SK-N-SH treated with all-trans-retinoic acid at 6 μM for 48 hours (cell line): ENCODE measurements around the gene NME7.

ENCODE experiments used
- ATAC-seq: fragments of 200-7000 bp; cut with Tn5 transposase; 3 replicates; pipeline ENCODE4 v1.9.1; 2020; ENCODE audit warnings: mild to moderate bottlenecking, moderate library complexity
- ARNTL ChIP-seq: fragments of 450-650 bp; formaldehyde crosslinking; IDR thresholded peaks from 2 replicates; pipeline ENCODE4 v1.5.0; 2020; ENCODE audit warnings: low read depth, mild to moderate bottlenecking, moderate library complexity, borderline replicate concordance
- BACH2 ChIP-seq: fragments of 250-450 bp; sonication (Bioruptor Pico); IDR thresholded peaks from 2 replicates; pipeline ENCODE4 v1.9.0; 2021; ENCODE audit warnings: mild to moderate bottlenecking, borderline replicate concordance
- CSDC2 ChIP-seq: fragments of 250-450 bp; sonication (Bioruptor Pico); IDR thresholded peaks from 2 replicates; pipeline ENCODE4 v1.5.0; 2020; ENCODE audit warnings: mild to moderate bottlenecking, moderate library complexity
- ESRRG ChIP-seq: fragments of 250-450 bp; sonication (Bioruptor Pico); IDR thresholded peaks from 2 replicates; pipeline ENCODE4 v1.6.1; 2021; ENCODE audit warnings: mild to moderate bottlenecking
- GLIS3 ChIP-seq: fragments of 250-450 bp; sonication (Bioruptor Pico); IDR thresholded peaks from 2 replicates; pipeline ENCODE4 v1.5.0; 2020; ENCODE audit warnings: mild to moderate bottlenecking, moderate library complexity
- ISL1 ChIP-seq: fragments of 250-450 bp; sonication (Bioruptor Pico); IDR thresholded peaks from 2 replicates; pipeline ENCODE4 v2.1.2; 2022; ENCODE audit warnings: mild to moderate bottlenecking, moderate library complexity
- OSR1 ChIP-seq: fragments of 250-450 bp; sonication (Bioruptor Pico); IDR thresholded peaks from 2 replicates; pipeline ENCODE4 v1.8.0; 2022; ENCODE audit warnings: moderate library complexity, mild to moderate bottlenecking, inconsistent platforms
- PPARA ChIP-seq: fragments of 250-450 bp; sonication (Bioruptor Pico); IDR thresholded peaks from 2 replicates; pipeline ENCODE4 v1.5.0; 2020; ENCODE audit warnings: mild to moderate bottlenecking, borderline replicate concordance
- RARB ChIP-seq: fragments of 250-450 bp; sonication (Bioruptor Pico); IDR thresholded peaks from 2 replicates; pipeline ENCODE4 v1.8.0; 2021; ENCODE audit warnings: mild to moderate bottlenecking, moderate library complexity
- SNAI2 ChIP-seq: fragments of 250-450 bp; sonication (Bioruptor Pico); IDR thresholded peaks from 2 replicates; pipeline ENCODE4 v1.5.0; 2020; ENCODE audit warnings: mild to moderate bottlenecking, moderate library complexity
- TCF4 ChIP-seq: fragments of 250-450 bp; sonication (Bioruptor Pico); IDR thresholded peaks from 2 replicates; pipeline ENCODE4 v1.8.0; 2021; ENCODE audit warnings: mild to moderate bottlenecking, moderate library complexity, borderline replicate concordance
- TOX ChIP-seq: fragments of 250-450 bp; sonication (Bioruptor Pico); IDR thresholded peaks from 2 replicates; pipeline ENCODE4 v1.8.0; 2021; ENCODE audit warnings: mild to moderate bottlenecking, moderate library complexity, borderline replicate concordance
- ZC3H10 ChIP-seq: fragments of 250-450 bp; sonication (Bioruptor Pico); IDR thresholded peaks from 2 replicates; pipeline ENCODE4 v1.5.1; 2021; ENCODE audit warnings: mild to moderate bottlenecking, moderate library complexity
- ZFP3 ChIP-seq: fragments of 250-450 bp; sonication (Bioruptor Pico); IDR thresholded peaks from 2 replicates; pipeline ENCODE4 v1.5.0; 2020; ENCODE audit warnings: mild to moderate bottlenecking, moderate library complexity
- ZFP30 ChIP-seq: fragments of 450-650 bp; formaldehyde crosslinking; IDR thresholded peaks from 2 replicates; pipeline ENCODE4 v1.5.0; 2022; ENCODE audit warnings: mild to moderate bottlenecking, moderate library complexity
- ZNF565 ChIP-seq: fragments of 450-650 bp; formaldehyde crosslinking; conservative IDR thresholded peaks from 2 replicates; pipeline ENCODE4 v1.5.0; 2020; ENCODE audit warnings: low read depth, mild to moderate bottlenecking, moderate library complexity
- ZNF70 ChIP-seq: fragments of 450-650 bp; formaldehyde crosslinking; IDR thresholded peaks from 2 replicates; pipeline ENCODE4 v1.5.0; 2020; ENCODE audit warnings: mild to moderate bottlenecking, moderate library complexity
- ZNF8 ChIP-seq: fragments of 450-650 bp; formaldehyde crosslinking; IDR thresholded peaks from 2 replicates; pipeline ENCODE4 v1.5.0; 2020; ENCODE audit warnings: mild to moderate bottlenecking, moderate library complexity
- TF ChIP-seq, protein P1 (sequence below): fragments of 250-450 bp; sonication (Bioruptor Pico); IDR thresholded peaks from 2 replicates; pipeline ENCODE4 v1.5.1; 2020; ENCODE audit warnings: low read depth, mild to moderate bottlenecking, moderate library complexity
- TF ChIP-seq, protein P2 (sequence below): fragments of 250-450 bp; sonication (Bioruptor Pico); IDR thresholded peaks from 2 replicates; pipeline ENCODE4 v1.5.0; 2020; ENCODE audit warnings: mild to moderate bottlenecking, moderate library complexity
- TF ChIP-seq, protein P3 (sequence below): fragments of 250-450 bp; sonication (Bioruptor Pico); IDR thresholded peaks from 2 replicates; pipeline ENCODE4 v1.5.1; 2021; ENCODE audit warnings: mild to moderate bottlenecking, moderate library complexity
- TF ChIP-seq, protein P4 (sequence below): fragments of 250-450 bp; sonication (Bioruptor Pico); IDR thresholded peaks from 2 replicates; pipeline ENCODE4 v1.8.0; 2020; ENCODE audit warnings: mild to moderate bottlenecking, moderate library complexity, borderline replicate concordance

NME7 gene

DNA sequence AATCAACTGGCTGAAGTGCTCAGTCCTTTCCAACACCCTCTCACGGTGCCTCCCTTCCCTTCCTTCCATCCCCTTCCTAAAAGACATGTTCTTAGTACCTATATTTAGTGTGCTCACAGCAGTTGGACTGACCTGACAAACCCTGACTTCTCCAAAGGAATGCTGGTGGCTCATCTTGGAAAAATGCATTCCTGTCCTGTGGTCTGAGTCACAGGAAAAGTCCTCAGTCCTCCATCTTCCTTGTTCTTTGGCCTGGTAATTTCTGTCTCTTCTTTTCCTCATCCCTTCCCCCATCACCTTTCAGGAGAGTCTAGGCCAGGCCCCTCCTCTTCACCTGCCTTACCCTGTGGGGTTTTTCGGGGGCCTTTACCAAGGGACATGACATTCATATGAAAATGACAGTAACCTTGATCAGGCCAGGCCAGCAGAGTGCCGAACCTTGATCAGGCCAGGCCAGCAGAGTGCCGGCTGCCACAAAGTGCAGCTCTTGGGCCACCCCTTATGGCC lies 253.9 kb downstream of the NME7 start:
- peak; percentile 45; the same call in 1 of the 2 replicates for TF ChIP-seq ZC3H10 (CRISPR knock-in tag)
- TF ChIP-seq ZNF565 (CRISPR knock-in tag), result no peak
- peak; percentile 80; the same call in 1 of the 2 replicates for TF ChIP-seq OSR1 (CRISPR knock-in tag)
- TF ChIP-seq ARNTL (CRISPR knock-in tag), result no peak
- TF ChIP-seq, protein P1, sequence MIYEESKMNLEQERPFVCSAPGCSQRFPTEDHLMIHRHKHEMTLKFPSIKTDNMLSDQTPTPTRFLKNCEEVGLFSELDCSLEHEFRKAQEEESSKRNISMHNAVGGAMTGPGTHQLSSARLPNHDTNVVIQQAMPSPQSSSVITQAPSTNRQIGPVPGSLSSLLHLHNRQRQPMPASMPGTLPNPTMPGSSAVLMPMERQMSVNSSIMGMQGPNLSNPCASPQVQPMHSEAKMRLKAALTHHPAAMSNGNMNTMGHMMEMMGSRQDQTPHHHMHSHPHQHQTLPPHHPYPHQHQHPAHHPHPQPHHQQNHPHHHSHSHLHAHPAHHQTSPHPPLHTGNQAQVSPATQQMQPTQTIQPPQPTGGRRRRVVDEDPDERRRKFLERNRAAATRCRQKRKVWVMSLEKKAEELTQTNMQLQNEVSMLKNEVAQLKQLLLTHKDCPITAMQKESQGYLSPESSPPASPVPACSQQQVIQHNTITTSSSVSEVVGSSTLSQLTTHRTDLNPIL (CRISPR knock-in tag), result no peak
- TF ChIP-seq, all 23 proteins: peak for 2
- peak; percentile 72 for ATAC-seq

- TF ChIP-seq GLIS3 (CRISPR knock-in tag) (no peak), ZFP30 (CRISPR knock-in tag) (no peak), ZC3H10 (CRISPR knock-in tag) (no peak), ZNF565 (CRISPR knock-in tag) (no peak)
- no peak for ATAC-seq
These were observed 255.4 kb downstream of the NME7 start for GRCh38 chr1:169112241-169112640.

DNA sequence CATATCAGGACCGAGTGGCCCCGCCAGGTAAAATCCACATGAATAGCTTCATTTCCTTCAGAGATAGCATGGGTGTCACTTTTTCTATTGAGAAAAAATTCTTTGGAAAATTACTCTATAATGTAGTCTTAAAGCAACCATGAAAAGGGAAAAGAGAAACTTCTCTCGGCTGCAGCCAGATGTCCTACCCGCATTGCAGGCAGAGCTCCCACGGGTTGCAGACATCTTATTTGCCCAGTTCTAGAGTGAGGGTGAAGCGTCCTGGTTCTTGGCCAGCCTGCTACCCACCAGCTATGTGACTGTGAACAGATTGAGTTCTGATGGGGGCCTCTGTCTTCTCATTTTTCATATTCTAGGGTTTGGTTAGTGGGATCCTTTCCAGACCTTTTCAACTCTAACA lies 256.1 kb downstream of the NME7 start:
- no peak for TF ChIP-seq ZFP3 (CRISPR knock-in tag)
- TF ChIP-seq, protein P2, sequence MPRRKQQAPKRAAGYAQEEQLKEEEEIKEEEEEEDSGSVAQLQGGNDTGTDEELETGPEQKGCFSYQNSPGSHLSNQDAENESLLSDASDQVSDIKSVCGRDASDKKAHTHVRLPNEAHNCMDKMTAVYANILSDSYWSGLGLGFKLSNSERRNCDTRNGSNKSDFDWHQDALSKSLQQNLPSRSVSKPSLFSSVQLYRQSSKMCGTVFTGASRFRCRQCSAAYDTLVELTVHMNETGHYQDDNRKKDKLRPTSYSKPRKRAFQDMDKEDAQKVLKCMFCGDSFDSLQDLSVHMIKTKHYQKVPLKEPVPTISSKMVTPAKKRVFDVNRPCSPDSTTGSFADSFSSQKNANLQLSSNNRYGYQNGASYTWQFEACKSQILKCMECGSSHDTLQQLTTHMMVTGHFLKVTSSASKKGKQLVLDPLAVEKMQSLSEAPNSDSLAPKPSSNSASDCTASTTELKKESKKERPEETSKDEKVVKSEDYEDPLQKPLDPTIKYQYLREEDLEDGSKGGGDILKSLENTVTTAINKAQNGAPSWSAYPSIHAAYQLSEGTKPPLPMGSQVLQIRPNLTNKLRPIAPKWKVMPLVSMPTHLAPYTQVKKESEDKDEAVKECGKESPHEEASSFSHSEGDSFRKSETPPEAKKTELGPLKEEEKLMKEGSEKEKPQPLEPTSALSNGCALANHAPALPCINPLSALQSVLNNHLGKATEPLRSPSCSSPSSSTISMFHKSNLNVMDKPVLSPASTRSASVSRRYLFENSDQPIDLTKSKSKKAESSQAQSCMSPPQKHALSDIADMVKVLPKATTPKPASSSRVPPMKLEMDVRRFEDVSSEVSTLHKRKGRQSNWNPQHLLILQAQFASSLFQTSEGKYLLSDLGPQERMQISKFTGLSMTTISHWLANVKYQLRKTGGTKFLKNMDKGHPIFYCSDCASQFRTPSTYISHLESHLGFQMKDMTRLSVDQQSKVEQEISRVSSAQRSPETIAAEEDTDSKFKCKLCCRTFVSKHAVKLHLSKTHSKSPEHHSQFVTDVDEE, result no peak
- no peak for TF ChIP-seq CSDC2 (CRISPR knock-in tag)
- no peak for TF ChIP-seq TOX (CRISPR knock-in tag)
- TF ChIP-seq ISL1 (CRISPR knock-in tag), result no peak
- TF ChIP-seq, protein P3, sequence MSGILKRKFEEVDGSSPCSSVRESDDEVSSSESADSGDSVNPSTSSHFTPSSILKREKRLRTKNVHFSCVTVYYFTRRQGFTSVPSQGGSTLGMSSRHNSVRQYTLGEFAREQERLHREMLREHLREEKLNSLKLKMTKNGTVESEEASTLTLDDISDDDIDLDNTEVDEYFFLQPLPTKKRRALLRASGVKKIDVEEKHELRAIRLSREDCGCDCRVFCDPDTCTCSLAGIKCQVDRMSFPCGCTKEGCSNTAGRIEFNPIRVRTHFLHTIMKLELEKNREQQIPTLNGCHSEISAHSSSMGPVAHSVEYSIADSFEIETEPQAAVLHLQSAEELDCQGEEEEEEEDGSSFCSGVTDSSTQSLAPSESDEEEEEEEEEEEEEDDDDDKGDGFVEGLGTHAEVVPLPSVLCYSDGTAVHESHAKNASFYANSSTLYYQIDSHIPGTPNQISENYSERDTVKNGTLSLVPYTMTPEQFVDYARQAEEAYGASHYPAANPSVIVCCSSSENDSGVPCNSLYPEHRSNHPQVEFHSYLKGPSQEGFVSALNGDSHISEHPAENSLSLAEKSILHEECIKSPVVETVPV (CRISPR knock-in tag), result no peak
- no peak for TF ChIP-seq BACH2 (CRISPR knock-in tag)
- TF ChIP-seq SNAI2 (CRISPR knock-in tag), result no peak
- no peak for TF ChIP-seq ESRRG (CRISPR knock-in tag)
- no peak for TF ChIP-seq ZNF8
- TF ChIP-seq, protein P4, sequence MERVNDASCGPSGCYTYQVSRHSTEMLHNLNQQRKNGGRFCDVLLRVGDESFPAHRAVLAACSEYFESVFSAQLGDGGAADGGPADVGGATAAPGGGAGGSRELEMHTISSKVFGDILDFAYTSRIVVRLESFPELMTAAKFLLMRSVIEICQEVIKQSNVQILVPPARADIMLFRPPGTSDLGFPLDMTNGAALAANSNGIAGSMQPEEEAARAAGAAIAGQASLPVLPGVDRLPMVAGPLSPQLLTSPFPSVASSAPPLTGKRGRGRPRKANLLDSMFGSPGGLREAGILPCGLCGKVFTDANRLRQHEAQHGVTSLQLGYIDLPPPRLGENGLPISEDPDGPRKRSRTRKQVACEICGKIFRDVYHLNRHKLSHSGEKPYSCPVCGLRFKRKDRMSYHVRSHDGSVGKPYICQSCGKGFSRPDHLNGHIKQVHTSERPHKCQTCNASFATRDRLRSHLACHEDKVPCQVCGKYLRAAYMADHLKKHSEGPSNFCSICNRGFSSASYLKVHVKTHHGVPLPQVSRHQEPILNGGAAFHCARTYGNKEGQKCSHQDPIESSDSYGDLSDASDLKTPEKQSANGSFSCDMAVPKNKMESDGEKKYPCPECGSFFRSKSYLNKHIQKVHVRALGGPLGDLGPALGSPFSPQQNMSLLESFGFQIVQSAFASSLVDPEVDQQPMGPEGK (CRISPR knock-in tag), result no peak
- TF ChIP-seq OSR1 (CRISPR knock-in tag), result no peak
- TF ChIP-seq ZNF565 (CRISPR knock-in tag), result no peak
- no peak for TF ChIP-seq ZNF70 (CRISPR knock-in tag)
- no peak for TF ChIP-seq GLIS3 (CRISPR knock-in tag)
- TF ChIP-seq ARNTL (CRISPR knock-in tag), result no peak
- no peak for TF ChIP-seq PPARA (CRISPR knock-in tag)
- TF ChIP-seq ZFP30 (CRISPR knock-in tag), result no peak
- TF ChIP-seq, all 23 proteins: peak for 0
- ATAC-seq, result no peak

DNA sequence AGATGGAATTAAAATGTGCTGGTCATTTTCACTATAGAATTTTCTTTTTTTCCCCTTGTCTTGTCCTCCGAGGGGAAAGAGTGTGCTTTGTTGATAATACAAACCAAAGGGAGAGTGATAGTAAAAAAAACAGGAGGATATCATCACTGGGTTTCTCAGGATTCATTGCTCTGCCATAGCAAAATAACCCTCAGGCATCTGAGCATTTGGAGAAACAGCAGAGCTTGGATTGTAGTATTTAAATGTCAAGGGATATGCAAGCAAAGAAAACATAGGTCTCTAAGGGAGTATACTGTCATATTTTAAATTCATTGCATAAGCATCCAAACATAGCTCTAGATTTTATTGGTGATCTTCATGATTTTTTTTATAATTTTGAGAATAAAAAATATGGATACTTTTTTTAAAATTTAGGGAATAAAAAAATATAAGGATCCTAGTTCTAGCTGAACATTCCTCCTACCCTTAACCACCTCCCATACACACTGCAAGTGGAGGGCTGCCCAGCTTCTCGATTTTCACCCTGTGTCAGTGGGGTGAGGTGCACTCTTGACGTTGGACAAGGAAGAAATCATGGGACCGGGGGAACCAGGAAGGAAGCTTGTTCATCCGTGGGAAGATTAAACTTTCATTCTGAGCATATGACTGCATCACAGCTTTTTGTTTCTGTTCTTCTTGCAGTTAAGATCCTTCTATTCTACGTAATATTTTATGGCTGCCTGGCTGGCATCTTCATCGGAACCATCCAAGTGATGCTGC lies 256.7 kb downstream of the NME7 start:
- TF ChIP-seq ZNF8 (no peak), ZNF70 (CRISPR knock-in tag) (no peak), ESRRG (CRISPR knock-in tag) (no peak), RARB (CRISPR knock-in tag) (no peak), TCF4 (CRISPR knock-in tag) (no peak), ZFP30 (CRISPR knock-in tag) (no peak), PPARA (CRISPR knock-in tag) (no peak)
- TF ChIP-seq, protein P1 (CRISPR knock-in tag), result no peak
- TF ChIP-seq, protein P3 (CRISPR knock-in tag), result no peak
- TF ChIP-seq, all 23 proteins: peak for 0
- ATAC-seq, result no peak
